NCI-H526 (cell line): ENCODE data around the gene DYRK1A.

Experiments
- DNase-seq, 2 experiments: peaks; one replicate each; lab custom pipeline; 2025; lab: John Stamatoyannopoulos, UW

DYRK1A gene

DNA sequence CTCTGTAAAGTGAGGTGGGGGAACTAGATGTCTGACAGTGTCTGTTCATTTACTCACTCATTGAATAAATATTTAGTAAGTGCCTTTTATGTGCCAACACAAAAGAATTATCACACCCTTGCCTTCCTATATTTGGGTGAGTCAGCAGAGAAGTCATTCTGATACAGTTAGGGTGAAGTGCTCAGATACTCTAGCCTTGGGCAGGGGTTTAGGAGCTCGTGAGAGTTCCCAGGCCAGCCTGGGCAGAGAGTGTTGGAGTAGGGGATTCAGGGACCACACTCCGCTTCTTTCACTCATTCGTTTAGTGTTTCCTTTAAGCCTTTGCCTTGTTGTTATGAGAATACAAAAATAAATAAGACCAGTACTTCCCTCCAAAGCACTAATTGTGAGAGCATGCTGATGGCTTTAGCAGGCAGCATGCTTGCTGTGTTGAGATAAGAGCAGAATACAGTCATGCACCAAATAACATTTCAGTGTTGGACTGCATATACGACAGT is 83.9 kb downstream of the DYRK1A start:
- DNase-seq = no peak

DNA sequence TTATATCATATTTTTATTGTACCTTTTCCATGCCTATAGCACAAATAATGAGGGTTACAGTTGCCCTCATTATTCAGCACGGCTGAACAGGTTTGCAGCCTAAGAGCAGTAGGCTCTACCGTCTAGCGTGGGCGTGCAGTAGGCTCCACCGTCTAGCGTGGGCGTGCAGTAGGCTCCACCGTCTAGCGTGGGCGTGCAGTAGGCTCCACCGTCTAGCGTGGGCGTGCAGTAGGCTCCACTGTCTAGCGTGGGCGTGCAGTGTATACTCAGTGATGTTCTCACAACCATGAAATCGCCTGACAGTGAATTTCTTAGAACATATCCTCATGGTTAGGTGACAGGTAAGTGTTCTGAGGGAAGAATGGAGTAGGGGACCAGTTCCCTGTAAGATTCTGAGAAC is 84.9 kb downstream of the DYRK1A start:
- DNase-seq = no peak

DNA sequence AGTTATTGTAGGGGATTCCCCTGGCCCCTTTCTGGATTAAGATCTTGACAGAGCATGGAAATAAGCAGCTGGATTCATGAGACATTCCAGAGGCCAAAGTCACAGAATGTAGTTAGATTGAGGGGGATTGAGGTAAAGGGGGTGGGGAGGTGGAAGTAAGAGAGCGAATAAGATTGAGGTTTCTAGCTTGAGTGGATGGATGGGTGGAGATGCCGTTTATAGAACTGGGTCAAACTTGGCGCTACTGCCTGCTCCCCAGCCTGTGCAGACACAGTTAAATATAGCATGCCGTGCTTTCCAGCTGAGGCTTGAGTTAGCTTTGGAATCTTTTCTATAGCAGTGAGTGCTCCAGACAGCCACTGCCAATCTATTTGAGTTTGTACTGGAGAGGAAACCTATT is 85.7 kb downstream of the DYRK1A start:
- DNase-seq = no peak

DNA sequence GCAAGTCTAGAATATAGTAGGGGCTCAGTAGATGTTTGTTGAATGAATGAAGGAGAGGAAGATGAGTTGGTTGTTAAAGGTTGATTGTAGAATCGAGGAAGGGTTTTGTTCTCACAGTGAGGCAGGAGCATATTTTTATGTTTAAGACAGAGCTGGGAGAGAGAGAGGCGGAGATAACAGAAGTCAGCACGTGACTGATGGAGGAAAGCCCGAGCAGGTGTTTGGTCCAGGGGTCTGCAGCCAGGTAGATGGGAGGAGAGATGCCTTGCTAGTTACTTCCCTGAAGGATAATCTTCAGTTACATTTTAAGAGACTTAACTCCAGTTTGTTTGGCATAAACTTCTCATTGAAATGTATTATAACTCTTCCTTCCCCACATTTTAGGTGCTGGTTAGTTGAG is 86.8 kb downstream of the DYRK1A start:
- DNase-seq = no peak

DNA sequence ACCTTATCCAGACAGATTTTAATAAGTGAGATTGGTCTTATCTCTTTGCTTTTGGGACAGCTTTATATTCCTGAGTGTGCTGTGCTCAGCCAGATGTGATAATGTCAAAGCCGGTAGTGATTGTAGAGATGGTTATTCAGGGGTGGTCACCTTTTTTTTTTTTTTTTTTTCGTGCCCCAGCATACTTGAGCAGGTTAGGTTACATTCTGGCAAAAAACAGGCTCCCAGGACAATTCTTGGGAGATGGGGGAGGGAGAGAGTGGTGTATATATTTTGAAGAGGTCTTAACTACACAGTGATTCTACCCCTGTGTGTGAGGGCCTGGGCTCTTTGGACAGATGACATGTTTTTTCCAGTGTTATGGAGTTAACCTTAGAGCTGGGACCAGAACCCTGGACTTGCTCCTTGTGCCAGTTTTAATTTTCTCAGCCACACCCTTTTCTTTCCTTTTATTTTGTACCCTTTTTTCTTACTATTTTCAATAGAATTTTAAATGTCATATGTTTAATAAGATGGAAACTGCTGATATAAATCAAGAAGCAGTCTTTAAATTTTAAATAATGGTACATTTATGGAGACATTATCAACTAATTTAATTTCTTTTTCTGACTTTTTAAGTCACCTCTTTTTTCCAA is 88.4 kb downstream of the DYRK1A start:
- no peak for DNase-seq

DNA sequence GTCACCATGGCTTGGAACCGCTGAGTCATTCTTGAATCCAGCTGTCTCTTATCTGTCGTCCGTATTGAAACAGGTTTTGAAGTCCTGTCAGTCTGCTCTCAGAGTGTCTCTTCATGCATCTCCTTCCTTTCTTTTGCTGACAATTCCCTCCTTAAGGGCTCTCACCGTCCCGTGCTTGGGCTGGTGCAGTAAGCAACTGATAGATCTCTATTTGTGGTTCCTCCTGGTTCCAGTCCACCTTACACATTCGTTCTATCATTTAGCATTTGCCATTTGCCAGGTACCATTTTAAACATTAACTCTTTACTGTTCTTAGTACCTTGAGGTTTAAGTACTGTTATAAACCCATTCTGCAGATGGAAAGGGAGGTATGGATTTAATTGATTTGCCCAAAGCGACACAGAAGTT is 88.9 kb downstream of the DYRK1A start:
- DNase-seq = no peak

DNA sequence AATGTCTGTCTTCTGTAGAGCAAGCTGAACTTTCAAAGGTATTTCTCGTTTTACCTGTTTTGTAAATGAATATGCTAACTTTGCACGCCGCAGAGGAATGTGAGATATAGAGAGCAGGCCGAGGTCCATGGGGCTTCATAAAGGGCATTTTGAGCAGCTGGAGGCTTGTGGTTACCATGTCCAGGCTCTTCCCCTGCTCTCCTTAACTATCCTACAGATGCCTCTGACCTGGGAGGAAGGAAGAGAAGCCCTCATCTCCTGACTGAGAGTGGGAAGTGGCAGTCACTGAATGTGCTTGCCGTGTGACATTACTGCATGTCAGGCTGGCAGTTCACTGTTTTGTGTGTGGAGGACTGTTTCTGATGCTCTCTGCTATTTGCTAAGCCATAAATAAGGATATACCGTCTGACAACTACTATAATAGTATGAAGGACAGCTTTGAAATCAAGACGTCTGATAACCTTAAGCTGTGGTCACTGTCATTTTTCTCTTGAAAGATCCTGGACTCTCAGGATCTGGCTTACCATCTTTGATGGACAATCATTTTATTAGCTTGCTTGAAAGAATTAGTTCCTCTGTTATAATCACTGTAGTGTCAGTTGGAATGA is 92.2 kb downstream of the DYRK1A start:
- DNase-seq = peak; percentile 26 to 37

DNA sequence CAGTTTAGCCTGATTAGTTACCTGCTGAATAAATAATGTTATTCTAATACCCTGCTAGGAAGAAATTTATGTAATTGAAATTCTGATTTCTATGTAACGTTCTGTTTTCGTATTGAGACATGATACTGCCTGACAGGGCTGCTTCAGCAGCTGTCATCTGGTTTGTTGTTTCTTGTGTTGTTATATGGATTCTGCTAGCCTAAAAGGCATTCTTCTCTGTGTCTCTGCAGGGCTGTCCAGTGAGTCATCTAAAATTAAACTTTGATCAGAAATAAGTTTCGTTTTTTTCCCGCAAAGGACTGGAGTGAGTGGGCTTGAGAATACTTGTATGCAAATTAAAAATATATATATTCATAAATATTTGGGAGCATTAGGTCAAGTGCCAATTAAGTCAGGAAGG is 93.0 kb downstream of the DYRK1A start:
- no peak for DNase-seq

DNA sequence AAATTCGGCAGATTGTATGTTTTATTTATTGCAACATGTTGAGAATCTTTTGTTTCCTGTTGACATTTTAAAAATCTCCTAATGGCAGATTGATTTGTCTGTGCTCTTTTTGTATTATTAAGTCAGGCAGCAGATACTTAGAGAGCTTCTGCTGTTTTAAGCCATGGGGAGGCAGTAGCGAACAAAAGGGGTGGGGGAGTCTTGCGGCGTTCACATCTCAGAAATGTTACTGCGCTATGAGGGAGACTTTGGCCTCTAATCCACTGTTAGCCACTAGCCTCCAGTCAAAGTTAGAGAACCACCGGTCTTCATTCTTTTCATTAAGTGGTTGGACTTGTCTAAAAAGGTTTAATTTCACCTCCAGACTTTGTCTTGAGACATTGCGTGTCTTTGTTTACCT is 93.6 kb downstream of the DYRK1A start:
- no peak for DNase-seq

DNA sequence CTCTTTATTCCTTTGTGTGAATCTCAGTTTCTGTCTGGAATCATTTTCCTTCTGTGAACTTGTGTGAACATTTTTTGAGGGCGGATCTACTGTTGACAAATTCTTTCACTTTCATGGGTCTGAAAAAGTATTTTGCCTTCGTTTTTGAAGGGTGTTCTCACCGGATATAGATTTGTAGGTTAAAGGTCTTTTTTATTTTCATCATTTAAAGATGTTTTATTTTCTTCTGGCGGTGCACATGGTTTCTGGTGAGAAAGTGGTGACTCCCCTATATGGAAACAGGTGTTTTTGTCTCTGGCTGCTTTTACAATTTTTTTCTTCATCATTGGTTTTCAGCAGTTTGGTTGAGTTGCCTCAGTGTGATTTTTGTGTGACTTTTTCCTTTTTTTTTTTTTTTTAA is 94.9 kb downstream of the DYRK1A start:
- no peak for DNase-seq

DNA sequence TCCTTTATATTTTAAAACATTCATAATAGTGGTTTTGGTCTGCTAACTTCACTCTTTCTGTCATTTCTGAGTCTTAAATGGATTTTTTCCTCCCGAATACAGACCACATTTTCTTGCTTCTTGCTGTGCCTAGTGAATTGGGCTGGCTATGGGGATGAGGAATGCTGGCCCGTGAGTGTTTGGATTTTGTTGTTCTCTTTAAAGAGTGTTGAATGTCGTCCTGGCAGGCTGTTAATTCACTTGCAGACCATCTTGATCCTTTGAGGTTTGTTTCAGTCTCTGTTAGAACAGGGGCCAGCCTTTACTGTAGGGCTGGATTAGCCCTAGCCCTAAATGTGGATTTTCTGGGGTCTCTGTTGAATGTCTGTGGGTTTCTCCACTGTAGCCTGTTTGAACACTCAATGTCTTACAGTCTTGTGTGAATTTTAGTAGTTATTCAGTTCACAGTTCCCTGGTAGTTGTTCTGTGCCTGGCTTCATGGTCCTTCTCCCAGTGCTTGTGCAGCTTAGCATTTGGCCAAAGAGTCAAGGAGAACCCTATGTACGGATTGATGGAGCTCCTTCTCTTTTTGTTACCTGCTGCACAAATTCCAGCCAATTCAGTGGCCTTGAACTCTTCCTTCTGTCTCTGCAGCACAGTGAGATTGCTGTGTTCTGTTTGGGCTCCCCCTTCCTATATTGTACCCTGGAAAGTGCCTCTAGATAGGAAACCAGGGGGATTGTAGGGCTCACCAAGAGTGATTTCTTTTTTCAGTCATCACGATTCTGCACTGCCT is 95.7 kb downstream of the DYRK1A start:
- no peak for DNase-seq

DNA sequence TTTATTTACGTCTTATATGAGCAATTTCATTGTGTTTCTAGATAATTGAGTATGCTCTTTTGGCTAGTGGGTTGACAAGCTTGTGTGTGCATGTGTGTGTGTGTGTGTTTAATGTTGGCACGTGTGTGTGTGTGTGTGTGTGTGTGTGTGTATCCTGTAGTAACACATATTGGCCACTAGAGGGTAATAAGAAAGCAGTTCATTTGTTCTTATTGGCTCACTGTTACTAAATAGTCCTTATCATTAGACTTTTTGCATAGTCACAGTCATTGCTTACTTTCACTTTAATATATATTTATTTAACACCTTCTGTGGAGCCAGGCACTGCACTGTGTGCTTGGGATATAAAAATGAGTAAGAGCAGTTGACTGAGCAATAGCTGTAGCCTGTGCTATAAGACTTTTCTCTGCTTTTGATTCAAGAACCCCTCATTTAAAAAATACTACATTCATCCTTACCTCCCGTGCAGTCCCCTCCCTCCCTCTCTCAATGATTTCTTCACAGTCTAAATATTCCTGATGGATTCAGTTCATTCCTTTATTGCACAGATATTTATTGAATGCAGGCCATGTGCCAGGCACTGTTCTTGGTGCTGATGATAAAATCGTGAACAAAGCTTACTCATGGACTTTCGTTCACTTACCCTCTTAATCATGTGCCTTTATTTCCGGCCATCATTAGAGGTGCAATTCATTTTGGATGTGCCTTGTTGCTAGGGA is 96.7 kb downstream of the DYRK1A start:
- peak; percentile 9 to 22 for DNase-seq

DNA sequence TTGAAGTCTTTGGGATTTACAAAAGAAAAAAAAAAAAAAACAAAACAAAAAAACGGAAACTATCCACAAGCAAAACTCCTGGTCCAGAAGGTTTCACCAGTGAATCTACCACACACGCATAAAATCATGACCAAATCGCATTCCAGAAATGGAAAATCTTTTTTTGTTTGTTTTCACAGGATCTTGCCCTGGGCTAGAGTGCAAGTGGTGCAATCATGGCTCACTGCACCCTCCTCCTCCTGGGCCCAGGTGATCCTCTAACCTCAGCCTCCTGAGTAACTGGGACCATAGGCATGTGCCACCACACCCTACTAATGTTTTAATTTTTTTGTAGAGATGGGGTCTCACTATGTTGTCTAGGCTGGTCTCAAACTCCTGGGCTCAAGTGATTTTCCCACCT is 100.5 kb downstream of the DYRK1A start:
- DNase-seq = no peak

DNA sequence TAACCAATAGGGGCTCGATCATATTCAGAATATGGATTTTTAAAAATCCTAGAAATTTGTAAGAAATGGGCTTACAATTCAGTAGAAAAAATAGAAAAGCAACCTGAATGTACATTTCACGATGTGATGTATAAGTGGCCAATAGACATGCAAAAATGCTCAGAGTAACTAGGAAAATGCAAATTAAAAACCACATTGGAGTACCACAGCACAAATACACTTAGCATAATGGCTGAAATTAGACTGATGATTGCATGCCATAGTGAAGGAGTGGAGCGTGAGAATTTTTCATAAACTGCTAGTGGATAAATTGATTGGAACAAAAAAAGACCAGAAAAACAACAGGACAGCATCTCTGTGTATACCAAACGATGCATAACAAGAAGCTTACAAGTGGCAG is 102.3 kb downstream of the DYRK1A start:
- DNase-seq = peak; percentile 63 to 81

DNA sequence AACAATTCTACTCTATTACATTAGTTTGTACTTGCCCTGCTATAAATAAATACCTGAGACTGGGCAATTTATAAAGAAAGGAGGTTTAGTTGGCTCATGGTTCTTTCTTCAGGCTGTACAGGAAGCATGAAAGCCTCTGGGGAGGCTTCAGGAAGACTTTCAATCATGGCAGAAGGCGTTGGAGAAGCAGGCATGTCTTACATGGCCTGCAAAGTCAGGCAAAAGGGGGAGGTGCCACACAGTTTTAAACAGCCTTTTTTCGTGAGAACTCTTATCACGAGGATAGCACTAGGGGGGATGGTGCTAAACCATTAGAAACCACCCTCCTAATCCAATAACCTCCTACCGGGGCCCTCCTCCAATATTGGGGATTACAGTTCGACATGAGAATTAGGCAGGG is 102.9 kb downstream of the DYRK1A start:
- DNase-seq = no peak

DNA sequence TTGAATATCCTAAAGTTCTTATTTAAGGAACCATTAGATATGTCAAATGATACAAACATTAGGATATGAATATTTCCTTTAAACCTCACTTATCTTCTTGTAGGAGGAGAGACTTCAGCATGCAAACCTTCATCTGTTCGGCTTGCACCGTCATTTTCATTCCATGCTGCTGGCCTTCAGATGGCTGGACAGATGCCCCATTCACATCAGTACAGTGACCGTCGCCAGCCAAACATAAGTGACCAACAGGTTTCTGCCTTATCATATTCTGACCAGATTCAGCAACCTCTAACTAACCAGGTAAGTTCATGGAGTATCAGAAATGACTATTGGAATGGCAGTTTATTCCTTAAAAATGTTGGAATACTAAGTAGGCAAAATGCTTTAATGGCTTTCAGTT is 106.0 kb downstream of the DYRK1A start:
- no peak for DNase-seq

DNA sequence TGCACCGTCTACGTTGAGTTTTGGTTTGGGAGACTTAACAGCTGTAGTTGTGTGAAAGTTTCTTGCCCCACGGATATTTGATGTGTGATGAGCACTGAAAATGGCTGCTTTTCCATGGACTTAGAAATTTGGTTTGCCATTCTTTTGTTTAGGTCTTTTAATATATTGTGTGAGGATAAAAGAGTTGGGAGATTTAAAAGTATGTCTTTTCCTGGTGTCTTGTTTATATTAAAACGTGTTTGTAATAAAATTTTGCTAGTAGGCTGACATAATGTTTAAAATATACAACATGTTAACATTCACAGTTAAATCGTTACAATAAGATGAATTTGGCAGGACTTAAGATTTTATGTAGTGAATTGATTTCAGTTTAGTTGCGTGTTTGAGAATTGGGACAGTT is 106.9 kb downstream of the DYRK1A start:
- no peak for DNase-seq

DNA sequence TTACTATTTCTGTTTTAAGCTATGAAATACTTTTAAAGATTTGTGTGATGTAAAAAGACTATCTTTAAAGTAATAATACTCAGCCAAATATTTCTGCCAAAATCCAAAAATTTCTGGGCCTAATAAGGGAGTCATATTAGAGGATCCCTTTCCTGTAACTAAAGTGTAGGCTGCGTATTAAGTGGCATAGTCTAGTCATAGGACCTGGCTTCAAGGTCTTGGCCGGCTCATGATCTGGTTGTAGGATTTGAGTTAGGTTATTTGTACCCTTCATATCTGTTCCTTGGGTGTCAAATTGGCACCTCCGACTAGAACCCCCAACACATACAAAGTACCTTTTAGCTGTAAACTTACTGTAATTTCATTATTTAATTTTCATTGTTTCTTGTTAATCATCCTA is 107.8 kb downstream of the DYRK1A start:
- DNase-seq = no peak

DNA sequence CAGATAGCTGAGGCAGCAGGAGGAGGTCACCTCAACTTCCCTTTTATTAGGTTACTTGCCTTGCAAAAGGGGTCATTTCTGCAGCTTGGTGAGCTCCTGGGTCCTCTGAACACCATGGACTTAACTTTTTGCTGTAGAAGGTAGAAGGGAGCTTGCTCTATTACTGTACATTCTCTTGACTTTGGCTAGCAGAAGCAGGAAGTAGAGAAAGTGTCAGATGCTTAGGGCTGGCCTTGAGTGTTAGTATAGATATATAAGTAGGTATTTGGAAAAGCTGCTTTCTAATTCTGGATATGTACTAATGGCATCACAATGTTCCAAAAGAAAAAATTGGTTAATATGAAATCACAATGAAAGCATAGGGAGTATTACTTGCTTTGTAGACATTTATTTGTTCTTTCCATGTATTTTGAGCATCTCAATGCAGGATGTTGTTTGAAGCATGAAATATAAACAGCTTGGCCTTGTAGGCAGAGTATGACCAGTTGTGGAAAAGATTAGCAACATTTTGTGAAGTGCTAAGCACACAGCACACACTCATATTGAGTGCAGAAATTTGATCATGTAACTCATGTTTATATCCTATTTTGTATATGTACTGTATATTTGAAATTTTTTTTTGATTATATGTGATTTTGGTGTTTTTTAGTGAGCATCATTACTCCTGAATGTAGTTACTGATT is 108.8 kb downstream of the DYRK1A start:
- no peak for DNase-seq

DNA sequence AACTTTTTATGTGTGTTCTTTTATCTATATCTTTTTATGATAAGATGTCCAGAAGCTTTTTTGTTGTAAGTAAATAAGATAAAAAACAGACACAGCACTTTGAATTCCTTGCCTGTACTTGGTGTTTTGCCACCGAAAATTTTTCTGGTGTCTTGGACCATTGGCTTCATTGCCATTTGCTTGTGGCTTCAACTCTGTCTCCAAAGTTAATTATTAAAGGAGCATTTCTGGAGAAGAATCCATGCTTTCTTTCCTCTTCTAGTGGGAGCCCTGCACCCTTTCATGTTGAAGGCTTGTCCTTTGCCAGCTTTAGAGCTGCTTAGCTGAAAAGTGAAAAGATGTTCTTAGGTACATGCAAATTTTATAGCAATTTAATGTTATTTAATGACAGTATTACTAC is 112.2 kb downstream of the DYRK1A start:
- DNase-seq = no peak

DNA sequence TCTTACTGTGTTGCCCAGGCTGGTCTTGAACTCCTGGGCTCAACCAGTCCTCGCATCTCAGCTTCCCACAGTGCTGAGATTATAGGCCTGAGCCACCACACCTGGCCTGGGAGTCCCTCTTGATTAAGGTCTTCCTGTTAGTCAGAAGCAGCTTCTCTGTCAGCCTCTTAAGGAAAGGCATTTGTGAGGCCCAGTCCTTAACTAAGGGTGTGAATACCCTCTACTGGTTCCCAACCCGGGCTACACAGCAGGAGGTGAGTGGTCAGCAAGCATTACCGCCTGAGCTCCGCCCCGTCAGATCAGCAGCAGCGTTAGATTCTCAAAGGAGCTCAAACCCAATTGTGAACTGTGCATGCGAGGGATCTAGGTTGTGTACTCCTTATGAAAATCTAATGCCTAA is 117.2 kb downstream of the DYRK1A start:
- DNase-seq = no peak
